GM19023 (cell line): ENCODE measurements around the gene DNAJC28.
"Not testable (repeated sequence)": the region's sequence is repeated elsewhere in the genome, so short reads cannot be mapped to it uniquely, and the experiment has no call there.

ENCODE experiments used
- ATAC-seq: cut with Tn5 transposase; IDR thresholded peaks from one replicate; pipeline ENCODE4 v1.9.1; 2021; ENCODE audit warnings: mild to moderate bottlenecking, moderate library complexity; ENCODE audit not compliant: unreplicated experiment

Gene DNAJC28, protein sequence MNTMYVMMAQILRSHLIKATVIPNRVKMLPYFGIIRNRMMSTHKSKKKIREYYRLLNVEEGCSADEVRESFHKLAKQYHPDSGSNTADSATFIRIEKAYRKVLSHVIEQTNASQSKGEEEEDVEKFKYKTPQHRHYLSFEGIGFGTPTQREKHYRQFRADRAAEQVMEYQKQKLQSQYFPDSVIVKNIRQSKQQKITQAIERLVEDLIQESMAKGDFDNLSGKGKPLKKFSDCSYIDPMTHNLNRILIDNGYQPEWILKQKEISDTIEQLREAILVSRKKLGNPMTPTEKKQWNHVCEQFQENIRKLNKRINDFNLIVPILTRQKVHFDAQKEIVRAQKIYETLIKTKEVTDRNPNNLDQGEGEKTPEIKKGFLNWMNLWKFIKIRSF

DNA sequence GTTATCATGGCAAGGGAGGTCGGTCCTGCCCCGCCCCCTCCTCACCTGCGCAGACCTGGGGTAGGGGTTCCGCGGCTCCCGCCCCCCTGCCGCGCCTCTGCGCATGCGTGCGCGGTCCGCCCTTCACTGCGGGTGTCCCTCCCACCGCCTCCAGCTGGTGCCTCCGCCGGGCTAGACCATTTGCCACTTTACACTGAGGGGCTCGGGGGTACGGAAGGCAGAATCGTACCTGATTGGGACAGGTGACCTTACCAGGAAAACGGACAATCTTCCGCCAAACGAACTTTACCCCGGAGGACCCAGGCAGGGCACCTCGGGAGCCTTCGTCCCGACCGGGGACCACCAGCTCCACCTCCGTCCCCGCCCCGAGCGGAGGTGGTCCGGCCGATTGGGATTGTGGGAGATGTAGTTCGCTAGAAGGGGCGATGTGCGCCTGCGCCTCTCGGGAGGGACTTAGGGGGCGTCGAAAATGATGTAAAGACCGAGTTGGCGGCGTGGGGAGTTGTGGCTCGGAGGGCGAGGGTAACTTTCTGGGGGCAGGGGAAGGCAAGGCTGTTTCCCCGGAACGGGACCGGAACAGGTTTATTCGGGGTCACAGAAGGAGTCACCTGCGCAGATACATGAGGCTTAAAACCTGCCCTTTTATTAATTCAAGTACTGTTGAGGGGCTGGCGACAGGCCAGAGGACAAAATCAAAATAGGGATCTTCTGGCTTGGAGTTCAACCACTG, at the start of gene DNAJC28:
Gene DNAJC28, minus strand, starts transcription at position 344 of the 730 bp plus-strand sequence. CDS start 2,323 bp downstream, outside the sequence.
- peak; percentile 99 for ATAC-seq

DNA sequence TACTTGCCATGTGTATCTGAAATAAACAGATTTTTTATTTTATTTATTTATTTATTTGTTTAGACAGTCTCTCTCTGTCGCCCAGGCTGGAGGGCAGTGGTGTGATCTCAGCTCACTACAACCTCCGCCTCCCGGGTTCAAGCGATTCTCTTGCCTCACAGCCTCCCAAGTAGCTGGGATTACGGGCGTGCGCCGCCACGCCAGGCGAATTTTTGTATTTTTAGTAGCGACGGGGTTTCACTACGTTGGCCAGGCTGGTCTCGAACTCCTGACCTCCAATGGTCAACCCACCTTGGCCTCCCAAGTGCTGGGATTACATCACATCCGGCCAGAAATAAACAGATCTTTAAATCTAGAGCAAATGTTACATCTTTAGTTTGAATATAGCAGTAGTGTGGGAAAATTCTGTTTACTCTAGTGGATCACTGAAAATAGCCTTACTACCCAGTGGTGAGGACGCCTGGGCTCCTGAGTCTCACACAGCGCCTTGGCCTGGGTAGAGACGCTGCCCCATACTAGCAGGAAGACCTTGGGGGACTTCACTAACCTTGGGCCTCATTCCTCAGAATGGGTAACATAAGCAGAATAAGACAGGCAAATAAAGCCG, 49.7 kb upstream of the DNAJC28 start:
- no peak for ATAC-seq

DNA sequence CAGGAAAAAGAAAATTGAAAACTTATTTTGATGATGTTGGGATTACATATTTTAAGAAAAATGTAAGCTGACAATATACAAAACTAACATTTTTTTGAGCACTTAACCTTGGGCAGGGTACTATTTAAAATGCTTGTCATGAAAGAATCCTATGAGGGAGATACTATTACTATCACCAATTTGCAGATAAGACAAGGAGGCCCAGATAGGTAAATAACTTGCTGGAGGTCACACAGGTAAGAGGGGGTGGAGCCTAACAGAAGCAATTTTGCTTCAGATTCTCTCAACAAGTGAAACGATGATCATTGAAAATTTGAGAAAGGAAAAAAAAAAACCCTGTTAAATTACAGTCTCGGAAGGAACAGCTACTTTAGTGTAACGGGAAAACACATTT, 49.2 kb upstream of the DNAJC28 start:
- ATAC-seq, result no peak

DNA sequence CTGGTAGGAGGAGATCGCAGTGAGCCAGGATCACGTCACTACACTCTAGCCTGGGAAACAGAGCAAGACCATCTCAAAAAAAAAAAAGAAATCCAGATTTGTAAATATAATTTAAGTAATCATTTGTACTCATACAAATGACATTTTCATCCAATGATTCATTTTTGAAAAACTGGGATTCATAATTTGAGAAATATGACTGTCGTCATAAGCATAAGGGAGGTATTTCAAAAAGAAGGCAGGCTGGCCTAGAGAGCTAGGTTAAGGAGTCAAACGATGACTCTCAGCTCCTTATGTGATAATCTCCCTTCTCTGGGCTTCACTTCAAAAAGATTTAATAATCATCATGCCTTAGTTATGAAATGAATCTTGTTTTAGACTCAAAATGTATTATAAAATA, 48.1 kb upstream of the DNAJC28 start:
- ATAC-seq, result no peak

DNA sequence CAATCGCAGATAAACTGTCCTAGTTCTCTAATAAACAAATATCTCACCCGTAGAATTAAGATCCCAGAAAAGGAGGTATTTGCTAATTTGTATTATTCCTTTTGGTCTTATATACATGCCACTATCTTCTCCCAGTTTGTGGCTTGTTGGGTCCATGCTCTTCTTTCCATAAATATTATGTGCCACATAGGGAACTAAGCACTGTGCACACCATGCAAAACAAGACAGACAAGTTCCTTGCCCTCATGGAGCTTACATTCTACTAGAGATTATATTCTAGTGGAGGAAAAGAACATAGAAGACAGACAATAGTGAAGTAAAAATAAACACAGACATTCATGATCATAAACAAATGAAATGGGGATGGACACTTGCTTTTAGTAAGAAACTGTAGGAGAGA, 45.7 kb upstream of the DNAJC28 start:
- no peak for ATAC-seq

DNA sequence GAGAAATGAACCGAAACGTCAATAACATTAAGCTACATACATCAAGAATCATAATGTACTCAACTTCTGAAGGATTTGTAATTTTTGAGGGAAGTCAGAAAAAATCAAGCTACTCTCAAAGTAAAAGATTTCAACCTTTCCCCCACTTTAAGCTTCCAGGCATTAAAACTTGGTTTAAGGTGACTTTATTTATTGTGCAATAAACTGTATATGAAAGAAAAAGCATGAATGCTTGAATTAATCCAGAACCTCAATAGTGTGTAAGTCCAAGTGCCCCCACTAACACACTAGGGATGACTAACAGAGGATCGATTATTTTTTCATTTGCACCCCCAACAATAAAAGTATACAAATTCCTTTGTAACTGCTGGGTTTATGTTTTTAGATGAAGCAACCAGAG, 39.5 kb upstream of the DNAJC28 start:
- ATAC-seq, result no peak

DNA sequence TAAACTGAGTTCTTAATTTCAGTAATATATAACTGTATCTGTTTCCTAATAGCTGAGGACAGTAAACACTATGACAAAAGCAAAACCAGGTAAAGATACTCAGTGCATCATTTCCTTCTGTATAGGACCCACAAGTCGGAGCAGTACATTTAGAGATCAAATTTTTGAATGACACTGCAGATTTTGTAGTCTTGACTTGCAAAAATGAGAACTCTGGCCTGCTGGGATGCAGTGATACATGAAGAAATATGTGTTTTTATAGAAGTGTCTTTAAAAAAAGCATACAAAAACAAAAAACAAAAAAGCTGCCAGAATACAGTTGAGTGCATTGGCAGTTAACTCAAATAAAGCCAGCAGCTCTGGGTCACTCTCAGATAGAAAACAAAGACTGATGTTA, 31.4 kb upstream of the DNAJC28 start:
- no peak for ATAC-seq

DNA sequence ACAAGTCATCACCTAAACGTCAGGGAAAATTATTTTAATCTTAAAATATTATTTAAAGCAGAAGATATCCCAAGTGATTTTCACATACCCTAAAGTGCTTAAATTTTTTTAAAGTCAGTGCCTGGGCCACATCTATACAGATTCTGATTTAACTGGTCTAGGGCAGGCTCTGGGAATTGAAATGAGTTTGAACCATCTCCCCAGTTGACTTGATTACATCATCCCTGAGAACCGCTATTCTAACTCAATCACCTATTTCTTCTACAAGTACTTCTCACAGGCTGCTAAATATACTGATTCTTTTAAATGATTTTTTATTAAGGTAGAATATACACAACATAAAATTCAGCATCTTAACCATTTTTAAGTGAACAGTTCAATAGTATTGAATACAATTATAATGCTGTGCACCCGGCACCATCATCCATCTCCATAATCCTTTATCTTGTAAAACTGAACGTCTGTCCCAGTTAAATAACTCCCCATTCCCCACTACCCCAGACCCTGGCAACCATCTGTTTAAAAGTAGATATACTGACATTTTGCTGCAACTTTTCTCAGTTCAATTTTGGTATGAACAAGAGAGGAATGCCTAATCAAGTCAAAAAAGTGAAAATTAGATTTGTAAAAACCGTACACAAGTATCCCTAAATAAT, 30.9 kb upstream of the DNAJC28 start:
- no peak for ATAC-seq

DNA sequence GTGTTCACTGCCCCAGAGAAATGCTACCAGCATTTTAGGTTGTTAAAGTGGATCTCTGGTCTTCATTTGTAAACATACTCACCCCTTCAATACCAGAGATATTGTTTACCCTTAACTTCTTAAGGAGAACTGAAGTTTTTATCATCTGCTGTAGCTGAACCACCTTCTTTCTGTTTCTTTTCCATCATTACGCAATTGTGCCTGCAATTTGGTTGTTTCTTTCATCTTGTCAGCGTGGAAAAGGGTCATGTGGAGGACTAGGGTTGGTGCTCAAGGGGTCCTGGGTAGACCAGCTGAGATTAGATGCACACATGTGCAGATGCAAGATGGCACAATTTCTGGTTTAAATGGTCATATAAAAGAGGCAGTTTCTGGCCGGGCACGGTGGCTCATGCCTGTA, 27.4 kb upstream of the DNAJC28 start:
- ATAC-seq, result no peak

DNA sequence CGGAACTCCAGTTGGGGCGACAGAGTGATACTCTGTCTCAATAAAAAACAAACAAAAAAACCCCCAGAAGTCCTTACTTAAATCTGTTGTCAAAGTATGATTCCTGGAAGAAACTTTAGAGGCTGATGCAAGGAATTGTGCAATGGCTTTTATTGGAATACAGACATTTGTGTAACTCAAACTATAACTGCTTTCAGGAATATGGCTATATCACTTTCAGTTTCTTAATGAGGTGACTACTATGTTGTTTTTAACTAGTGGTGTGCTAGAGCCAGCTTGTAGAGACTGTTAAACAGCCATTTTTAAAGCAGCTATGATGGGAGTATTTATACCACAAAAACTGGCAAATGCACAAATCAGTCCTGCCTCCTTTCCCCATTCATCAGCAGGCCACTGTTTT, 22.7 kb upstream of the DNAJC28 start:
- no peak for ATAC-seq

DNA sequence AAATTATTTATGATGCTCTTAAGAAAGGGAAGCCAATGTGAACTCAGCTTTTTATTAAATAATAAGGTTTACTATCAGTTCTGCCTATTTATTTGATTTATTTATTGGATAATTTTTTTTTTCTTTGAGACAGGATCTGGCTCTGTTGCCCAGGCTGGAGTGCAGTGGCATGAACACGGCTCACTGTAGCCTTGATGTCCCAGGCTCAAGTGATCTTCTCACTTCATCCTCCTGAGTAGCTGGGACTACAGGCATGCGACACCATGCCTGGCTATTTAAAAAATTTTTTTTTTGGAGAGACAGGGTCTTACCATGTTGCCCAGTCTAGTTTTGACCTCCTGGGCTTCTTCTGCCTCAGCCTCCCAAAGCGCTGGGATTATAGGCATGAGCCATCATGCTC, 21.0 kb upstream of the DNAJC28 start:
- ATAC-seq, result no peak

DNA sequence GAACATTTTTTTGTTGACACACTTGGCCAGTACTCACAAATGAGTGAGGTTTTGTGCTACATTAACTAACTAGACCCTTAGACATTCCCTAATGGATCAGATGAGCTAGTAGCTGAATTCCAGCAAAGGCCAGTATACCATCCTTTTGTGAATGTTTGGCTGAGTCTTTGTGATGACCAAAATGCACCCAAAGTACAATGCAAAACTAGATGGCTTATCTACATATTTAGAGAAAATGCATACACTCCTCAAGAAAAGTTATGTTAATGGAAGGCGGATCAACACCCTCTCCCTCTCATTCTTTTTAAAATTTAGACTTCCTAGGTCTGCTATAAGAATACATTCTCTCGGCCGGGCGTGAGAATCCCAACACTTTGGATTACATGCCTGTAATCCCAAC, 20.1 kb upstream of the DNAJC28 start:
- ATAC-seq, result no peak

DNA sequence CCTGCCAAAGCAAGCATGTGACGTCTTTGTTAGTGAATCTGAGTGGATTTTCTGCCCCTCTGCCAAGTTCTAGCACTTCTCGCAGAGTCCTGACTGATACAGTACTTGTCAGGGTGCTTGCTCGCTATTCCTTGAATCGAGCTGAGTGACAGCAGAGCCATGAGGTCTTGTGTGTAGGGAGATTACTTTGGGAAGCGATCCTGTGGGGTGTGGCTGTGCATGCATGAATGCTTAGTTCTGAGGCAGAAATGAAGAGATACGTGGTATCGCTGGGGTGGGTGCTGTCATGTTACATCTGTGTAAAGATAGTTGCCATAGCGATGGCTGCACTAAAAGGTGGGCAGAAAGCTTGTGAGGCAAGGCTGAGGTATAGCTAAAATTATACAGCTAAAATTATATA, 19.3 kb upstream of the DNAJC28 start:
- ATAC-seq, result no peak

DNA sequence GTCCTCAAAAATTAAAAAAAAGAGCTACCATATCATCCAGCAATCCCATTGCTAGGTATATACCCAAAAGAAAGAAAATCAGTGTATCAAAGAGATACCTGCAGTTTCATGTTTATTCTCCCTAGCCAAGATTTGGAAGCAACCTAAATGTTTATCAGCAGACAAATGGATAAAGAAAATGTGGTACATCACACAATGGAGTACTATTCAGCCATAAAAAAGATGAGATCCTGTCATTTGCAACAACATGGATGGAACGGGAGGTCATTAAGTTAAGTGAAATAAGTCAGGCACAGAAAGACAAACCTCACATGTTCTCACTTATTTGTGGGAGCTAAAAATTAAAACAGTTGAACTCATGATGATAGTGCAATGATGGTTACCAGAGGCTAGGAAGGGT, 15.5 kb upstream of the DNAJC28 start:
- not testable (repeated sequence) for ATAC-seq

DNA sequence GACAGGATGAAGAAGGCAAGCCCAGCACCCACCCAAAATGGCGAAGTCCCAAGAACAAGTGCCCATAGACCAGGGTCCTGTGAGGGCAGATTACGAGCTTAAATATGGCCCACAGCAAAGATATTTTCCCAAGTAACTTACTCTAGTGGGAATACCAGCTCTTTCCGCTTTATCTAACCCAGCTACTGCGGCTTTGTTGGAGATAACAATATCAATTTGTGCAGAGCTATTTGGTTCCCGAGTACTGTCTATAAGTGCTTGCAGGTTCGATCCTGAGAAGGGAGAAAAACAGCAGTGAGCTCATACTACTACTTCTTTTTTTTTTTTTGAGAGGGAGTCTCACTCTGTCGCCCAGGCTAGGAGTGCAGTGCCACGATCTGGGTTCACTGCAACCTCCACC, 14.3 kb upstream of the DNAJC28 start:
- ATAC-seq, result no peak

DNA sequence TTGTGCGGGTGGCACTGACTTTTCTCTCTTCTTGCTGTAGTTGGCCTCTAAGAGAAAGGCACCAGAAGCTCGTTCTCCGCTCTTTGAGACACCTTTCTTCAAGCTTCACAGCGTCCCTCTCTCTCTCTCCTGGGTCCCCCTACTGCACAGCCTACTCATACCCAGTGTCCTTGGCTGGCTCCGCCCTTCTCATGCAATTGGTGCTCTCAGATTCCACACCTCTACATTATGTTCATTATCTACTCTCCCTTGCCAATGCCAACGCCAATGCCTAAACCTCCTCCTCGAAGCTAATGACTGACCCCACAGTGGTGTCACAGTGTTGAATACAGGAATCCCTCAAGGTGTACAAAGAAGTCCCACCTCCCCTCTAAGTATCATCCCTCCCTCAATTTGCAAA, 4.8 kb upstream of the DNAJC28 start:
- no peak for ATAC-seq

DNA sequence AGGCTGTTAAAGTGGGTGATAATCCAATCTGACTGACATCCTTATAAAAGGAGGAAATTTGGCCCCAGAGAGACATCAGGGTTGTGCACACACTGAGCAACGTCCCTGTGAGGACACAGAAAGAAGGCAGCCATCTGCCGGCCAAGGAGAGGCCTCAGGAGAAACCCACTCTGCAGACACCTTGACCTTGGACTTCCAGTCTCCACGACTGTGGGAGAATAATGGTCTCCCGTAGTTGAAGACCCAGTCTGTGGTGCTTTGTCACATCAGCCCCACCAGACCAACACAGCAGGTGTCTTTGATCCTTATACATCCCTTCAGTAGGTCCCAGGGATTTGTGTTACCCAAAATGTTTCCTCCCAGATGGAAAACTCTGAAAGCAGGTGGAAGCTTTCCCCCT, 4.2 kb upstream of the DNAJC28 start:
- ATAC-seq, result no peak

DNA sequence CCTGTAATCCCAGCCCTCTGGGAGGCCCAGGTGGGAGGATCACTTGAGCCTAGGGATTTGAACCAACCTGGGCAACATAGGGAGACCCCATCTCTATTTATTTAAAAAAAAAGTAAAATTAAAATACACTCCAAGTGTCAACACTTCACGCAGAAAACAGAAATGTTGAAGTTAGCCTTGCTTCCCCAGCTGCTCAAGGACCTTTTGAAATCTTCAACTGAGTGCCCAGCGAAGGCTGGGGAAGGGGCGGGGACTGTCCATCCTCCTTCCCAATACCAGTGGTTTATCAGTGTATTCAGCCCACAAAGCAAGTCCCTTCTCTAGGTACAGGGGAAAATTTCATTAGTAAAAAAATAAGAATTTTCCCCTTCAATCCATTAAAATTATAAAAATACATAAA, 2.2 kb upstream of the DNAJC28 start:
- ATAC-seq, result no peak

DNA sequence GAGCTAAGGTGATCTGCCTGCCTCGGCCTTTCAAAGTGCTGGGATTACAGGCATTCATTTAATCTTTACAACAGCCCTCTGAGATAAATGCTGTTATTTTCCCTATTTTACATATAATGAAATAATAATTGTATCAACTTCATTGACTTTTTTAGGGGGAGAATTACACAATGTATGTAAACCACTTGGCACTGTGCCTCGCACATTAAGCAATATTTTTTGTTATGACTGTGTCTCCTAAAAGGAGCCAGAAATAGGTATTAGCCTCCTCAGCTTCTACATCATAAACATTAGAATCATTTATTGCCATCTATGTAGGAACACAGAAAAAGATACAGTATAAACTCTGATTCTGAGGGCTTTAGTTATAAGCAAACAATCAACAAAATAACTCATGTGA, 1.1 kb upstream of the DNAJC28 start:
- ATAC-seq, result no peak

DNA sequence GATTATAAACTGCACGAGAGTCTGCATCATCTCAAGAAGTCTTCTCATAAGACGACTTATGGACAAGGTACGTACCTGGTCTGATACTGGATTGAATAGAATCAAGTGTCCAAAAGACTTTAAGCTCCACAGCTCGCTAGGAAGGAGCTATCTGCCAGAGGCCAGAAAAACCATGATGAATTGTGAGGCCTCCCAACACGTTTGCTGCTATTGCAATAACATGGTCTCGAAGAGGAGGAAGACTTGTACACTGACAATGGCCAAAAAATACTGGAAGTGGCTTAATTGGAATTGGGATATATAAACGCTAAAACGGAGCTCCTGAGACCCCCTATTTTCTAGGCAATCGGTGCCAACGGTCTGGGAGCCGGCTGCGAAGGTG, 534 bp downstream of the DNAJC28 start:
- ATAC-seq, result no peak

DNA sequence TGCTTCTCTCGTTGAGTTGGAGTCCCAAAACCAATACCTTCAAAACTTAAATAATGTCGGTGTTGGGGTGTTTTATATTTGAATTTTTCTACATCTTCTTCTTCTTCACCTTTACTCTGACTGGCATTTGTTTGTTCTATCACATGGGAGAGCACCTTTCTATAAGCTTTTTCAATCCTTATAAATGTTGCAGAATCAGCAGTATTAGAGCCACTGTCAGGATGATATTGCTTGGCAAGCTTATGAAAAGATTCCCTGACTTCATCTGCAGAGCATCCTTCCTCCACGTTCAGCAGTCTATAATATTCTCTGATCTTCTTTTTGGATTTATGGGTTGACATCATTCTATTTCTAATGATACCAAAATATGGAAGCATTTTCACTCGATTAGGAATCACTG, 2.6 kb downstream of the DNAJC28 start:
- ATAC-seq, result no peak

DNA sequence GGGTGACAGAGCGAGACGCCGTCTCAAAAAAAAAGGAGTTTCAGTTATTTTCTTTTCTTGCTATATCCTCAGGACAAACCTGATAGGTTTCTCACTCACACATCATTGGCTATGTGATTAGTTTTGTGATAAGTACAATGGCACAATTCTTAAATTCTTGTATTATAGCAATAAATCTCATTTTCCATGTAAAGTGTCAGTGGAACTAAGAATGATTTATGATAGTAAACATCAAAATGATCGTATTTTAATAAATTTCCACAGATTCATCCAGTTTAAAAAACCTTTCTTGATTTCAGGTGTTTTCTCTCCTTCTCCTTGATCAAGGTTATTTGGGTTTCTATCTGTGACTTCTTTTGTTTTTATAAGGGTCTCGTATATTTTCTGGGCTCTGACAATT, 3.5 kb downstream of the DNAJC28 start:
- ATAC-seq, result no peak
